PFSK-1 (cell line): ENCODE data around the gene ACD.

Source experiments
- FOXP2 ChIP-seq: optimal IDR thresholded peaks from 2 replicates; pipeline ENCODE3; 2011; ENCODE audit warnings: borderline replicate concordance, control low read depth, inconsistent platforms; ENCODE audit not compliant: insufficient read depth; ENCODE audit errors: extremely low read length, extremely low read depth
- POLR2AphosphoS5 ChIP-seq: IDR thresholded peaks from 2 replicates; pipeline ENCODE4 v1.6.1; 2012; ENCODE audit warnings: low read depth, mild to moderate bottlenecking, control low read depth, low read length, moderate library complexity
- REST ChIP-seq, 2 experiments: IDR thresholded peaks; 2 replicates each; pipeline versions ENCODE4 v1.6.1 to v1.8.0; 2011 to 2012; ENCODE audit warnings: low read depth in 2 of 2, low read length in 2 of 2, control low read depth in 1 of 2, inconsistent platforms in 1 of 2, mild to moderate bottlenecking in 1 of 2, moderate library complexity in 1 of 2; ENCODE audit not compliant: insufficient read depth in 1 of 2
- SIN3A ChIP-seq: IDR thresholded peaks from 2 replicates; pipeline ENCODE4 v1.6.1; 2012; ENCODE audit warnings: mild to moderate bottlenecking, low read length, moderate library complexity, borderline replicate concordance; ENCODE audit not compliant: insufficient read depth
- TAF1 ChIP-seq: IDR thresholded peaks from 2 replicates; pipeline ENCODE4 v1.6.1; 2012; ENCODE audit warnings: low read length, control low read depth, borderline replicate concordance; ENCODE audit not compliant: insufficient read depth

Gene ACD

GRCh38 chr16:67651039-67651438 lies 9.0 kb downstream of the ACD start:
- TF ChIP-seq FOXP2 (no peak), POLR2AphosphoS5 (no peak), TAF1 (no peak), SIN3A (no peak), REST (IDR thresholded peaks at IDR 0.05; ENCODE audit: insufficient read depth in 1 of 2, low read depth in 2 of 2, low read length in 2 of 2) (no peak)

- TF ChIP-seq FOXP2: no peak
- TF ChIP-seq TAF1: no peak
- no peak for TF ChIP-seq REST (IDR thresholded peaks at IDR 0.05; ENCODE audit: insufficient read depth in 1 of 2, low read depth in 2 of 2, low read length in 2 of 2)
- no peak for TF ChIP-seq SIN3A
These were observed 10.0 kb downstream of the ACD start for GRCh38 chr16:67650023-67650422.

- TF ChIP-seq SIN3A: no peak
These were observed 10.5 kb downstream of the ACD start for GRCh38 chr16:67649494-67649931.

- TF ChIP-seq POLR2AphosphoS5 (no peak), SIN3A (no peak), TAF1 (no peak), FOXP2 (no peak), REST (IDR thresholded peaks at IDR 0.05; ENCODE audit: insufficient read depth in 1 of 2, low read depth in 2 of 2, low read length in 2 of 2) (no peak)
These were observed 11.2 kb downstream of the ACD start for GRCh38 chr16:67648764-67649407.

DNA sequence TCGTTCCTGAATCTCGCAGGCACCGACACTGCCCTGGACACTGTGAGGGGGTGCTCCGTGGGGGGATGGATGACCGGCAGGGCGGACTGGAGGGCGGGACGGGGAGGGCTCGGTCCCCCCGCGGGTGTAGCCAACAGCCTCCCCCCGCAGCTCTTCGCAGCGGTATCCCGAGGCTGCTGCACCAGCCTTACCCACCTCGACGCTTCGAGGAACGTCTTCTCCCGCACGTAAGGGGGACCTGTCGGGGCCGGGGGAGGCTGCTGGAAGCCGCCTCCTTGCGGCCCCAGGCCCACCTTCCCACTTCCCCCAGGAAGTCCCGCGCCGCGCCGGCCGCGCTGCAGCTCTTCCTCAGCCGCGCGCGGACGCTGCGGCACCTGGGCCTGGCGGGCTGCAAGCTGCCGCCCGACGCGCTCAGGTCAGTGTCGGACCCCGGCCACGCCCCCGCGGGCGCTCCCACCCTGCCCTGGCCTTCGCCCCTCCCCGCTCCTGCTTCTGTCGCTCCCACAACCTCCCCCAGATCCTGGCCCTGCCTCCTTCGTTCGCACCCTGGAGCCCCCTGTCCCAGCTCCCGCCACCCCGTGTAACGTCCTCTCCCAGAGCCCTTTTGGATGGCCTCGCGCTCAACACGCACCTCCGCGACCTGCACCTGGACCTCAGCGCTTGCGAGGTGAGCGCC lies 11.8 kb downstream of the ACD start:
- TF ChIP-seq SIN3A: no peak
- no peak for TF ChIP-seq TAF1
- no peak for TF ChIP-seq POLR2AphosphoS5

GRCh38 chr16:67647681-67648080 lies 12.4 kb downstream of the ACD start:
- TF ChIP-seq FOXP2: no peak
- TF ChIP-seq REST (IDR thresholded peaks at IDR 0.05; ENCODE audit: insufficient read depth in 1 of 2, low read depth in 2 of 2, low read length in 2 of 2): no peak
- no peak for TF ChIP-seq POLR2AphosphoS5
- TF ChIP-seq TAF1: no peak
- TF ChIP-seq SIN3A: no peak
